Measurements from ENCODE around the gene KBTBD6. TPM values are rescaled to one million over a fixed set of nuclear protein-coding genes. Genes with fewer than 3 reads are reported as not detected.
"Not testable (repeated sequence)": the region's sequence is repeated elsewhere in the genome, so short reads cannot be mapped to it uniquely, and the experiment has no call there.

KBTBD6 gene
- total RNA-seq, 2 experiments from 2014 or later = 5.4 to 5.8 TPM

- H3K27ac Mint-ChIP-seq = no peak overlapping the region
- no peaks in the 10 kb centered on the region for H3K36me3 Mint-ChIP-seq
- H3K4me3 Mint-ChIP-seq = no peak overlapping the region
- no peaks in the 10 kb centered on the region for H3K27me3 Mint-ChIP-seq
- DNase-seq = no peak
- H3K9me3 Mint-ChIP-seq = no peaks in the 10 kb centered on the region
- H3K4me1 Mint-ChIP-seq = no peaks in the 10 kb centered on the region
These were observed 25.5 kb downstream of the KBTBD6 start for GRCh38 chr13:41107104-41107571.

- no peaks in the 10 kb centered on the region for H3K27me3 Mint-ChIP-seq
- H3K27ac Mint-ChIP-seq = no peak overlapping the region
- no peaks in the 10 kb centered on the region for H3K36me3 Mint-ChIP-seq
- no peaks in the 10 kb centered on the region for H3K4me1 Mint-ChIP-seq
- H3K4me3 Mint-ChIP-seq = no peak overlapping the region
- no peak for DNase-seq
- H3K9me3 Mint-ChIP-seq = no peaks in the 10 kb centered on the region
These were observed 32.6 kb downstream of the KBTBD6 start for GRCh38 chr13:41099986-41100385.

- Mint-ChIP-seq H3K27me3 (no peaks in the 10 kb centered on the region), H3K9me3 (no peaks in the 10 kb centered on the region), H3K4me1 (no peaks in the 10 kb centered on the region), H3K36me3 (no peaks in the 10 kb centered on the region), H3K4me3 (no peak overlapping the region), H3K27ac (no peak overlapping the region)
- DNase-seq = no peak
These were observed 33.8 kb downstream of the KBTBD6 start for GRCh38 chr13:41098761-41099160.

- not testable (repeated sequence) for H3K27me3 Mint-ChIP-seq, H3K27ac Mint-ChIP-seq, H3K4me3 Mint-ChIP-seq, H3K36me3 Mint-ChIP-seq, DNase-seq, H3K4me1 Mint-ChIP-seq, H3K9me3 Mint-ChIP-seq
These were observed 36.9 kb downstream of the KBTBD6 start for GRCh38 chr13:41095681-41096080.

GRCh38 chr13:41085961-41086585 lies 46.5 kb downstream of the KBTBD6 start:
- Mint-ChIP-seq H3K4me1 (peaks cover 1% of the 10 kb centered on the region), H3K36me3 (peaks cover 25% of the 10 kb centered on the region), H3K27me3 (no peaks in the 10 kb centered on the region), H3K9me3 (peaks cover 3% of the 10 kb centered on the region), H3K4me3 (no peak overlapping the region), H3K27ac (no peak overlapping the region)
- no peak for DNase-seq

- Mint-ChIP-seq H3K27me3 (no peaks in the 10 kb centered on the region), H3K4me1 (no peaks in the 10 kb centered on the region), H3K9me3 (no peaks in the 10 kb centered on the region), H3K36me3 (peaks cover 42% of the 10 kb centered on the region), H3K4me3 (no peak overlapping the region), H3K27ac (no peak overlapping the region)
- no peak for DNase-seq
These were observed 52.9 kb downstream of the KBTBD6 start for GRCh38 chr13:41079725-41080124.

Other genes starting within 250 kb of the KBTBD6 start
- 10 to 100 TPM; 93.3 to 97.9 TPM for gene ELF1, start 113.5 kb downstream of the KBTBD6 start, total RNA-seq
- gene WBP4, start 71.3 kb downstream of the KBTBD6 start, total RNA-seq = 10 to 100 TPM; 15.9 to 16.7 TPM
- gene KBTBD7, start 61.8 kb upstream of the KBTBD6 start, total RNA-seq = 1 to 10 TPM; 2.8 to 3.0 TPM
- gene MTRF1, start 130.8 kb upstream of the KBTBD6 start, total RNA-seq = 10 to 100 TPM; 18.8 to 19.7 TPM
- 10 to 100 TPM; 29.1 to 33.5 TPM for gene NAA16, start 178.5 kb upstream of the KBTBD6 start, total RNA-seq